Neutrophil (primary cell): ENCODE data around the gene NPM1.

ENCODE experiments used
- H3K27ac ChIP-seq: fragments of 200-600 bp; sonication (generic); 2 replicates; pipeline ENCODE4 v1.5.1; 2016; ENCODE audit warnings: mild to moderate bottlenecking, moderate library complexity
- H3K27me3 ChIP-seq: fragments of 200-600 bp; sonication (generic); 2 replicates; pipeline ENCODE4 v1.6.0; 2016; ENCODE audit warnings: mild to moderate bottlenecking
- H3K36me3 ChIP-seq: fragments of 200-600 bp; sonication (generic); 2 replicates; pipeline ENCODE4 v1.5.1; 2017
- H3K4me1 ChIP-seq, 2 experiments: fragments of 200-600 bp in 1 of 2; sonication (generic) in 1 of 2; 1 replicate in 1 of 2; 2 replicates in 1 of 2; pipeline versions ENCODE4 v1.5.1 to v1.6.1; 2013 to 2016; ENCODE audit warnings: low read depth in 1 of 2, low read length in 1 of 2, mild to moderate bottlenecking in 1 of 2, moderate library complexity in 1 of 2; ENCODE audit not compliant: control insufficient read depth in 1 of 2, insufficient read depth in 1 of 2
- H3K4me3 ChIP-seq, 2 experiments: fragments of 200-600 bp in 1 of 2; sonication (generic) in 1 of 2; 1 replicate in 1 of 2; 2 replicates in 1 of 2; pipeline ENCODE4 v1.5.1; 2013 to 2016; ENCODE audit warnings: low read depth in 1 of 2, low read length in 1 of 2, mild to moderate bottlenecking in 1 of 2, moderate library complexity in 1 of 2
- H3K9me3 ChIP-seq: fragments of 200-600 bp; sonication (generic); 2 replicates; pipeline ENCODE4 v1.5.1; 2016
- CTCF ChIP-seq: fragments of 200-600 bp; sonication (generic); IDR thresholded peaks from 2 replicates; pipeline ENCODE4 v1.5.1; 2016; ENCODE audit warnings: antibody characterized with exemption

The NPM1 gene

GRCh38 chr5:171418982-171419687 is 31.5 kb downstream of the NPM1 start, which contains the start of gene FGF18:
TSS of gene FGF18 (plus strand) at chr5:171419647. CDS start at chr5:171420200, 553 bp downstream.
- Histone ChIP-seq H3K9me3 (no peaks in the 10 kb centered on the region), H3K4me3 (peak within 1 kb of the TSS; percentile 16 to 60), H3K27ac (no peak within 1 kb of the TSS), H3K27me3 (peaks cover 59% of the 10 kb centered on the region), H3K4me1 (peaks cover 19 to 27% of the 10 kb centered on the region in 2 experiments), H3K36me3 (no peaks in the 10 kb centered on the region)
- no peak for TF ChIP-seq CTCF

- H3K36me3 ChIP-seq = no peaks in the 10 kb centered on the region
- H3K4me3 ChIP-seq = peak overlapping the region in 1 of 2 experiments; percentile 60
- H3K27me3 ChIP-seq = peaks cover 66% of the 10 kb centered on the region
- H3K4me1 ChIP-seq = peaks cover 19 to 27% of the 10 kb centered on the region in 2 experiments
- H3K9me3 ChIP-seq = no peaks in the 10 kb centered on the region
- no peak overlapping the region for H3K27ac ChIP-seq
- TF ChIP-seq CTCF = no peak
These were observed 32.2 kb downstream of the NPM1 start for GRCh38 chr5:171419688-171420430.

GRCh38 chr5:171420431-171421241 is 33.0 kb downstream of the NPM1 start:
- H3K36me3 ChIP-seq = no peaks in the 10 kb centered on the region
- H3K27ac ChIP-seq = no peak overlapping the region
- no peak for TF ChIP-seq CTCF
- H3K27me3 ChIP-seq = peaks cover 70% of the 10 kb centered on the region
- H3K4me1 ChIP-seq = peaks cover 19 to 27% of the 10 kb centered on the region in 2 experiments
- H3K9me3 ChIP-seq = no peaks in the 10 kb centered on the region
- peak overlapping the region in 1 of 2 experiments; percentile 18 for H3K4me3 ChIP-seq

GRCh38 chr5:171421331-171422262 is 33.9 kb downstream of the NPM1 start:
- H3K4me1 ChIP-seq = peaks cover 19 to 27% of the 10 kb centered on the region in 2 experiments
- no peak overlapping the region for H3K4me3 ChIP-seq
- TF ChIP-seq CTCF = no peak
- no peaks in the 10 kb centered on the region for H3K36me3 ChIP-seq
- H3K27me3 ChIP-seq = peaks cover 70% of the 10 kb centered on the region
- H3K9me3 ChIP-seq = no peaks in the 10 kb centered on the region
- no peak overlapping the region for H3K27ac ChIP-seq
